ENCODE measurements around the gene ZBTB20. TPM values are rescaled to one million over a fixed set of nuclear protein-coding genes. Genes with fewer than 3 reads are reported as not detected.

The ZBTB20 gene
- total and polyA plus RNA-seq, 2 donors from 2014 or later, result 0.99 to 142 TPM

- H3K27me3 ChIP-seq (ENCODE audit: control insufficient read depth, insufficient read depth, low read length), result no peaks in the 10 kb centered on the region
- H3K27ac ChIP-seq (ENCODE audit: low read depth in 2 of 2, low read length in 2 of 2), result no peak overlapping the region
- no peaks in the 10 kb centered on the region for H3K36me3 ChIP-seq (ENCODE audit: control insufficient read depth in 2 of 3, insufficient read depth in 3 of 3, low read length in 3 of 3)
- H3K9me3 ChIP-seq (ENCODE audit: control insufficient read depth in 2 of 3, insufficient read depth in 1 of 3, low read length in 3 of 3), result no peaks in the 10 kb centered on the region
- no peak overlapping the region for H3K9ac ChIP-seq (ENCODE audit: low read length in 3 of 3)
- DNase-seq (no peak), FAIRE-seq (no peak)
- intact Hi-C loops (cut with DNase I), result no loop called here
- no peak for TF ChIP-seq CTCF (IDR thresholded peaks at IDR 0.05; ENCODE audit: borderline replicate concordance, extremely low read depth, insufficient read depth)
- H3K4me3 ChIP-seq (ENCODE audit: low read length in 3 of 3), result no peak overlapping the region
- H3K4me1 ChIP-seq (ENCODE audit: control insufficient read depth in 2 of 3, insufficient read depth in 2 of 3, low read depth in 1 of 3, low read length in 3 of 3), result peaks cover 0 to 5% (median 0%) of the 10 kb centered on the region in 3 donors
Measured at GRCh38 chr3:114498539-114499370, 648.3 kb downstream of the ZBTB20 start.

GRCh38 chr3:114496874-114497273, 650.2 kb downstream of the ZBTB20 start:
- Histone ChIP-seq H3K9ac (ENCODE audit: low read length in 3 of 3) (no peak overlapping the region), H3K27ac (ENCODE audit: low read depth in 2 of 2, low read length in 2 of 2) (no peak overlapping the region), H3K4me1 (ENCODE audit: control insufficient read depth in 2 of 3, insufficient read depth in 2 of 3, low read depth in 1 of 3, low read length in 3 of 3) (peaks cover 0 to 5% (median 0%) of the 10 kb centered on the region in 3 donors), H3K36me3 (ENCODE audit: control insufficient read depth in 2 of 3, insufficient read depth in 3 of 3, low read length in 3 of 3) (no peaks in the 10 kb centered on the region), H3K4me3 (ENCODE audit: low read length in 3 of 3) (no peak overlapping the region), H3K27me3 (ENCODE audit: control insufficient read depth, insufficient read depth, low read length) (no peaks in the 10 kb centered on the region), H3K9me3 (ENCODE audit: control insufficient read depth in 2 of 3, insufficient read depth in 1 of 3, low read length in 3 of 3) (no peaks in the 10 kb centered on the region)
- DNase-seq (no peak), FAIRE-seq (no peak)
- intact Hi-C loops (cut with DNase I), result no loop called here
- TF ChIP-seq CTCF (IDR thresholded peaks at IDR 0.05; ENCODE audit: borderline replicate concordance, extremely low read depth, insufficient read depth), result no peak

- Histone ChIP-seq H3K27me3 (ENCODE audit: control insufficient read depth, insufficient read depth, low read length) (no peaks in the 10 kb centered on the region), H3K4me3 (ENCODE audit: low read length in 3 of 3) (no peak overlapping the region), H3K36me3 (ENCODE audit: control insufficient read depth in 2 of 3, insufficient read depth in 3 of 3, low read length in 3 of 3) (no peaks in the 10 kb centered on the region), H3K9ac (ENCODE audit: low read length in 3 of 3) (no peak overlapping the region), H3K27ac (ENCODE audit: low read depth in 2 of 2, low read length in 2 of 2) (no peak overlapping the region), H3K9me3 (ENCODE audit: control insufficient read depth in 2 of 3, insufficient read depth in 1 of 3, low read length in 3 of 3) (no peaks in the 10 kb centered on the region), H3K4me1 (ENCODE audit: control insufficient read depth in 2 of 3, insufficient read depth in 2 of 3, low read depth in 1 of 3, low read length in 3 of 3) (peaks cover 0 to 5% (median 0%) of the 10 kb centered on the region in 3 donors)
- TF ChIP-seq CTCF (IDR thresholded peaks at IDR 0.05; ENCODE audit: borderline replicate concordance, extremely low read depth, insufficient read depth), result no peak
- intact Hi-C loops (cut with DNase I), result no loop called here
- DNase-seq (no peak), FAIRE-seq (no peak)
Measured at GRCh38 chr3:114496466-114496865, 650.6 kb downstream of the ZBTB20 start.

All from kidney (tissue), 14 donors.